T-helper 1 cell treated with Interleukin-12 subunit alpha and Interleukin-12 subunit beta and Interleukin-4 antibody, amounts not matched to agents 30 μg/mL and 1 μg/mL, for 36 hours (primary cell): ENCODE measurements around the gene MGST1.

Experiments used
- H3K27ac Mint-ChIP-seq: one replicate; pipeline ENCODE4 v1.8.0; 2021; ENCODE audit warnings: mild to moderate bottlenecking, mixed read lengths
- H3K27me3 Mint-ChIP-seq: one replicate; pipeline ENCODE4 v1.8.0; 2021; ENCODE audit warnings: low read depth, mixed read lengths
- H3K36me3 Mint-ChIP-seq: one replicate; pipeline ENCODE4 v1.8.0; 2021; ENCODE audit warnings: low read depth, mixed read lengths
- H3K4me1 Mint-ChIP-seq: one replicate; pipeline ENCODE4 v1.8.0; 2021; ENCODE audit warnings: low read depth, mixed read lengths
- H3K4me3 Mint-ChIP-seq: one replicate; pipeline ENCODE4 v1.8.0; 2021; ENCODE audit warnings: mild to moderate bottlenecking, moderate library complexity, mixed read lengths
- H3K9me3 Mint-ChIP-seq: one replicate; pipeline ENCODE4 v1.8.0; 2021; ENCODE audit warnings: mixed read lengths

MGST1 gene

DNA sequence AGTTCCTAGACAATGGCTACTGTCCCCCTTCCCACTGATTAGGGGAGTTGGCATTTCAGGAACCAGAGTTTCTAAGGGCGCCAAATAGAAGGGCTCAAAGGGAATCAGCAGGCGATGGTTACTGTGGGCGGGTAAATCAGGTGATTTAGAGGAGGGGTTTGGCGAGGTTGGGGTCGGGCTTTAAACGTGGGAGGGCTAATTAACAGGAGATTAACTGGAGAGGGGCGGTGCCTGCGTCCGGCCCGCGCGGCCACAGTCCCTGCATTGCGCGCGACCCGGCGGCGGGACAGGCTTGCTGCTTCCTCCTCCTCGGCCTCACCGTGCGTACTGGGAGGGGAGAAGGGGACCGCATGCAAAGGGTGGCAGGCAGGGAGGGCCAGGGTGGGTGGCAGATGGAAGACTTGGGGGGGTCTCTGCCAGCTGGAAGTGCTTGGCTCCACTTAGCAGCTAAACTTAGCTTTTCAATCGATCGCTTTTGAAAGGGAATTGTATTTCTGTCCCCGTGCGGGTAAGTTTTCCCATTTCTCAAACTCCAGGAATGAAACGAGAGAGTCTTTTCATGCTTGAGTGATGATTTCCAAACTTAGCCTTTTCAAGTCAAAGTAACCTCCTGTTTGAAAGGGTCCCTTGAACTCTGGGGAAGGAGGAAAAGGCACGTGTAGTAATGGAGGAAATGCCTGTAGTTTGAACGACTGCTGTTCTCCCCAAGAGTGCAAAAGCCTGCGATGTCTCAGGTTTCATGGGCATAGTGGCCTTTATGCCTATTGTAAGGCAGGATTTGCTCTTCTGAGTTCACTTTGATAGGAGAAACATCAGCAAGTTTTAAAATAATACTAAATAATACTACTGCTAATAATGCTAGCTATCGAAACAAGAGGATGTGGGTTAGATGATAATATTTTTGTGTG, at the start of gene MGST1:
Gene MGST1, plus strand, starts transcription at position 255 of the 908 bp plus-strand sequence. CDS start 6,608 bp downstream, outside the sequence.
- no peaks in the 10 kb centered on the region for H3K4me1 Mint-ChIP-seq
- H3K9me3 Mint-ChIP-seq = no peaks in the 10 kb centered on the region
- no peaks in the 10 kb centered on the region for H3K36me3 Mint-ChIP-seq
- peaks cover 7% of the 10 kb centered on the region for H3K27me3 Mint-ChIP-seq
- H3K27ac Mint-ChIP-seq = no peak within 1 kb of the TSS
- peak within 1 kb of the TSS; percentile 28 for H3K4me3 Mint-ChIP-seq

DNA sequence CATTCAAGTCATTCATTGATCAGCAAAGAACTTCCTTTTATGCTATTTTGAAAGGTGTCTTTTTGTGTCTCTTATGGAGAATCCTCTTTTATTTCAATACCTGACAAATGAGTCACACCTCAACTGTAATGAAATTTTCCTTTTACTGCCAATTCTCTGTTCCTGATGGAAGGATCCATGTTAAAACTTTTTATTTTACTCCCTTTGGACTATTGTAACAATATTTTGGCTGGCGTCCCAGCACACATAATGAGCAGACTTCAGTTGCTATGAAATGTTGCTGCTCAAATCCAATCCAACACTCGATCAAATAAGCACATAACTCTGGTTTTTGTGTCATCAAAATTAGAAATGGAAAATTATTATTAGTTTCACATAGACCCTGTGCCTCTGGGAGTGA, 48.0 kb upstream of the MGST1 start:
- H3K27me3 Mint-ChIP-seq = no peaks in the 10 kb centered on the region
- H3K9me3 Mint-ChIP-seq = peaks cover 4% of the 10 kb centered on the region
- no peaks in the 10 kb centered on the region for H3K4me1 Mint-ChIP-seq
- no peak overlapping the region for H3K4me3 Mint-ChIP-seq
- H3K36me3 Mint-ChIP-seq = no peaks in the 10 kb centered on the region
- H3K27ac Mint-ChIP-seq = no peak overlapping the region

GRCh38 chr12:16300122-16300521, 47.3 kb upstream of the MGST1 start:
- H3K36me3 Mint-ChIP-seq = no peaks in the 10 kb centered on the region
- H3K9me3 Mint-ChIP-seq = peaks cover 4% of the 10 kb centered on the region
- H3K27me3 Mint-ChIP-seq = no peaks in the 10 kb centered on the region
- no peak overlapping the region for H3K27ac Mint-ChIP-seq
- H3K4me3 Mint-ChIP-seq = no peak overlapping the region
- no peaks in the 10 kb centered on the region for H3K4me1 Mint-ChIP-seq

DNA sequence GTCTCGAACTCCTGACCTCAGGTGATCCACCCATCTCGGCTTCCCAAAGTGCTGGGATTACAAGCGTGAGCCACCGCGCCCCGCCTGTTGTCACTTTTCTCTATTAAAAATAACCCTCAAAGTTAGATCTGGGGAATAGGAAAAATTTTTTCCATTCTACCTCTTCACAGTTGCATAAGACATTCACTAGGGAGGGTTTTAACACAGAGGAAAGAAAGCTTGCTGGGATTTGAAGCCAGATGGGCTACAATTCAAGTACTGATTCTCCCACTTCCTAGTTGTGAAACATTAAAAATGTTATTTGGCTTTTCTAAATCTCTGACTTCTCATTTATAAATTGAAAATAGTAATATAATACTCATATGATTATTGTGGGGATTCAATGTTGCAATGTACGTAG, 46.7 kb upstream of the MGST1 start:
- Mint-ChIP-seq H3K27ac (no peak overlapping the region), H3K27me3 (no peaks in the 10 kb centered on the region), H3K4me1 (no peaks in the 10 kb centered on the region), H3K9me3 (peaks cover 4% of the 10 kb centered on the region), H3K36me3 (no peaks in the 10 kb centered on the region), H3K4me3 (no peak overlapping the region)

- no peaks in the 10 kb centered on the region for H3K4me1 Mint-ChIP-seq
- H3K27me3 Mint-ChIP-seq = no peaks in the 10 kb centered on the region
- no peak overlapping the region for H3K27ac Mint-ChIP-seq
- H3K4me3 Mint-ChIP-seq = no peak overlapping the region
- H3K36me3 Mint-ChIP-seq = no peaks in the 10 kb centered on the region
- peaks cover 3% of the 10 kb centered on the region for H3K9me3 Mint-ChIP-seq
Measured at GRCh38 chr12:16303939-16304338, 43.5 kb upstream of the MGST1 start.

DNA sequence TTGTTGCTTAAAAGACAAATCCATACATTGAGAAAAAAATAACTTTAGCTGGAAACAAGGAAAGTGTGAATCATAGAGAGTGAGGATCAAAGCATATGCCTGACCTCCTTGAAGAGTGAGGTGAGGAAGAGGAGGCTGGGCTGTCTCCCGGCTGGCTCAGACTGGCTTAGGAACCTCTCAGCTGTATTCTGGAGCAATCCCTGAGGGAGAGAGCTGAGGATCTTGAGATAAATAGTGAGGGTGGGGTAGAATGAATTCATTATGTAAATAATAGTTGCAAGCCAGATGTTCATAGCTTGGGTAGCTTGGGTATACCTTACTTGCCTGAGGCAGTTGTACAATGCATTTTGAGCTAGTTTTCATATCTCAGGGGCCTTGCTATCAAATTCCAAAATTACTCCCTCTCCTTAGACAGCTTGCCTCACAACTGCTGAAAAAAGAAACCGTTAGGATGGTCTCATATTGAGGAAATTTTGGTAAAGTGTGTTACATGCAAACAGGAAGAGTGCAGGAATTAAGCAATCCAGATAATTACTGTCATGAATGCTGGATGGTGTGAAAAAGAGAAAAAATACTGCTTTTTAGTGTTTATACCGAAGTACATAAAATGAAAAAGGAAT, 39.5 kb upstream of the MGST1 start:
- Mint-ChIP-seq H3K4me1 (no peaks in the 10 kb centered on the region), H3K27me3 (no peaks in the 10 kb centered on the region)

GRCh38 chr12:16310934-16311333, 36.5 kb upstream of the MGST1 start:
- no peaks in the 10 kb centered on the region for H3K36me3 Mint-ChIP-seq
- H3K4me1 Mint-ChIP-seq = no peaks in the 10 kb centered on the region
- H3K4me3 Mint-ChIP-seq = no peak overlapping the region
- no peak overlapping the region for H3K27ac Mint-ChIP-seq
- no peaks in the 10 kb centered on the region for H3K27me3 Mint-ChIP-seq
- peaks cover 10% of the 10 kb centered on the region for H3K9me3 Mint-ChIP-seq

More for the DNA sequence above, 39.5 kb upstream of the MGST1 start:
- H3K9me3 Mint-ChIP-seq = peaks cover 12% of the 10 kb centered on the region
- H3K27ac Mint-ChIP-seq = no peak overlapping the region
- H3K4me3 Mint-ChIP-seq = no peak overlapping the region
- no peaks in the 10 kb centered on the region for H3K36me3 Mint-ChIP-seq

DNA sequence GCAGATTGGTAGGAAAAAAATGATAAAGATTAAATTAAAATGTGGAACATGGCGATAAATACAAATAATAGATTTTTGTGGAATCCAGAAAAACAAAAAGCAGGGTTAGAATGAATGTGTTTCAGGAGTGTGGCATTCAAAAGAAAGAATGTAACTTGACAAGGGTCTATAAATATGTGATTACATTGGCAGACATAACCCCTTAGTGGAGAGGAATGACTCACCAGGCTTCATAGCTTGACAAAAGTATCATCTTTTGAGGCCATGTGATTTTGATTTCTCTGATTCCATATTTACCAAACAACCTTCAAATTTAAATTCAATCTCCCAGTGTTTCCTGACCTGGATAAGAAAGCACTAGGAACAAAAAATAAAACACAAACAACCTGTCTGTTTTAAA, 24.4 kb upstream of the MGST1 start:
- Mint-ChIP-seq H3K9me3 (peaks cover 12% of the 10 kb centered on the region), H3K27me3 (no peaks in the 10 kb centered on the region), H3K27ac (no peak overlapping the region), H3K36me3 (no peaks in the 10 kb centered on the region), H3K4me3 (no peak overlapping the region), H3K4me1 (no peaks in the 10 kb centered on the region)

DNA sequence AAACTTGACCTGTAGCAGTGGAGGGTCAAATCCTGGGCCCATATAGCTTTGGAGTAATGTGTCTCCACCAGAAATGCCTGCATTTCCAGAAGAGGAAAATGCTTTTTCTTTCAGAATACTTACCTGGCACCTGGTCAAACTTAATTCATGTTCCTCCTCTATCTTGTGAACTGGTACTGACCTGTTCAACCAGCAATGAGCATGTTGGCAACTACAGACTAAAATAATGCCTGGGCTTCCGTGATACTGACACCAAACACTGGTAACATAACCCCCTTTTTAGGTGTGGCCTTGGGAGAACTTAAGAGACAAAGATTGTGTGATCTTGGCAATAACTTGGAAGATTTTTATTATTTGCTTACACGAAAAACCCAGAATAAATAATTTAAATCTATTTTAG, 23.8 kb upstream of the MGST1 start:
- Mint-ChIP-seq H3K36me3 (no peaks in the 10 kb centered on the region), H3K4me3 (no peak overlapping the region), H3K27ac (no peak overlapping the region), H3K4me1 (no peaks in the 10 kb centered on the region), H3K27me3 (no peaks in the 10 kb centered on the region), H3K9me3 (peaks cover 12% of the 10 kb centered on the region)

DNA sequence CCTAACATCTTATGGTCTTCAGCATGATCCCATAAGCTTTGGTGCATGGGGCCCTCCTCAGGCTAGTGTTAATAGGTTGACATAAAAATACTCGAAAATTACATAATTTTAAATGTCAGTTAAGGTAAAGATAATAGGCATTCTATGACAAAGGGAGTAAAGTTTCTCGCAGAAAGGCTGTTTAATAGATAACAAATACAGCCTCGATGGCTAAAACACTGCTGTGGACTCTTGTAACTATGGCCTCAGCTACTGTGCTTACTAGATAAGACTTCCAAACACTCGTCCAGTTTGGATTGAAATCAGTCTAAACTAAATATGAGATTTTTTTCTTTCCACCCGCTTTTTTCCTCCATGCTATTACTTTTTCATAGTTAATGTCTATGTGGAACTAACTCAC, 23.2 kb upstream of the MGST1 start:
- Mint-ChIP-seq H3K36me3 (no peaks in the 10 kb centered on the region), H3K4me1 (no peaks in the 10 kb centered on the region), H3K27me3 (no peaks in the 10 kb centered on the region), H3K9me3 (peaks cover 12% of the 10 kb centered on the region), H3K4me3 (no peak overlapping the region), H3K27ac (no peak overlapping the region)

GRCh38 chr12:16324772-16325171, 22.7 kb upstream of the MGST1 start:
- no peaks in the 10 kb centered on the region for H3K4me1 Mint-ChIP-seq
- no peaks in the 10 kb centered on the region for H3K36me3 Mint-ChIP-seq
- no peaks in the 10 kb centered on the region for H3K27me3 Mint-ChIP-seq
- H3K4me3 Mint-ChIP-seq = no peak overlapping the region
- H3K9me3 Mint-ChIP-seq = peaks cover 12% of the 10 kb centered on the region
- H3K27ac Mint-ChIP-seq = no peak overlapping the region

DNA sequence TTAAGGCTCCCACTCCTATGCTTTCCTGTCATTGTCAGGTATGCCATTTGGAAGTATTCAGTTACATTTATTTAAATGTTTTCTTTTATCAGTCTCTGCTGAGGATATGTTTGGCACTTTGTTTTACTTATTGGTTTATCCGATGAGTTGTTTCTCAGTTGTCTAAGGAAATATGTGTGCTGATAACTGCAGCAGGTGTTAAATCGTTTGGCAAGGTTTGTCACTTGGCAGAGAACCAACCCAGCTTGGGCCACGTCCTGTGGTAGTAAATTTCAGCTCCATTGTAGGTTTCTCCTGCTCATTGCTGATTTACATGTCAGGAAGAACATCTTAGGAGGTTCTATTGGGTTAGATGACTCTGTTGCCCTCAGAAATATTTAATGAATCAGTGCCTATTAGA, 22.0 kb upstream of the MGST1 start:
- no peaks in the 10 kb centered on the region for H3K27me3 Mint-ChIP-seq
- H3K27ac Mint-ChIP-seq = no peak overlapping the region
- no peaks in the 10 kb centered on the region for H3K36me3 Mint-ChIP-seq
- peaks cover 12% of the 10 kb centered on the region for H3K9me3 Mint-ChIP-seq
- H3K4me1 Mint-ChIP-seq = no peaks in the 10 kb centered on the region
- H3K4me3 Mint-ChIP-seq = no peak overlapping the region

GRCh38 chr12:16327963-16328362, 19.5 kb upstream of the MGST1 start:
- Mint-ChIP-seq H3K9me3 (peaks cover 4% of the 10 kb centered on the region), H3K4me3 (no peak overlapping the region), H3K4me1 (no peaks in the 10 kb centered on the region), H3K27me3 (no peaks in the 10 kb centered on the region), H3K36me3 (no peaks in the 10 kb centered on the region), H3K27ac (no peak overlapping the region)

DNA sequence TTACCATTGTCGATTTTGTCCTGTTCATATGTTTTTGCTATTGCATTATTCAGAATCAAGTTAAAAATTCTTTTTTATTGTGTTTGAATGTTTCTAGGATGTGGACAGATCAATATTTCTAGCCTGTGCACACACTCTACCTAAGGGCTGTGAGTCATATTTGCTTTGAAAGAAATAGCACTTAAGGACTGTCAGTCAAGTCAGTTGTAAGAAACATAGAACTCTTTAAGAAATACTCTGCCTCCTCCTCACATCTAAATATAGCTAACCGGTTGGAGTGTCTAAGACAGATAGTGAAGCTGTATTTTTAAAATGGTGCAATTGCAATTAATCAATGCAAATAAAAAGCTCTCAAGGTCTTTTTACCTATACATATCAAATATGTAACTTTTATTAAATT, 17.9 kb upstream of the MGST1 start:
- H3K4me3 Mint-ChIP-seq = no peak overlapping the region
- H3K27ac Mint-ChIP-seq = no peak overlapping the region
- peaks cover 12% of the 10 kb centered on the region for H3K9me3 Mint-ChIP-seq
- no peaks in the 10 kb centered on the region for H3K36me3 Mint-ChIP-seq
- no peaks in the 10 kb centered on the region for H3K27me3 Mint-ChIP-seq
- H3K4me1 Mint-ChIP-seq = no peaks in the 10 kb centered on the region

DNA sequence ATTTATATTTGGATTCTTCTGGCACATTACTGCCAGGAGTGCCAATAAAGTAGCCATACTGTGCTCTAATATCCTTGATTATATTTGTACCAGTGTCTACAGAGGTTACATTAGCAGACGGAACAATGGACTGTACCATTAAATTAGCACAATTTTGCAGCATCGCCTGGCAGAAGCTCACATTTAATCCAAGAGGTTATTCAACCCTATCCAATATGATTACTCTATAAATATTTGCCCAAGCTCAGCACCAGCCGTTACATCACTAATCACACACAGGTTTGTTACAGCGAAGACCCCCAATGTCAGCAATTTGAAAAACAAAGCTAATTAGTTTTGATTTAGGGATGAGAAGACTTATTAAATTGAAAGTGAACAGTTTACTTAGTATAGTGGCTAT, 16.9 kb upstream of the MGST1 start:
- Mint-ChIP-seq H3K4me3 (no peak overlapping the region), H3K27ac (no peak overlapping the region), H3K4me1 (no peaks in the 10 kb centered on the region), H3K27me3 (no peaks in the 10 kb centered on the region), H3K36me3 (no peaks in the 10 kb centered on the region), H3K9me3 (peaks cover 12% of the 10 kb centered on the region)
